Measurements from ENCODE around the gene KMT2D.
A peak's percentile ranks its signal among the peaks of the same experiment; 100 is the strongest.
"Not testable (repeated sequence)": the region's sequence is repeated elsewhere in the genome, so short reads cannot be mapped to it uniquely, and the experiment has no call there.

KMT2D gene

DNA sequence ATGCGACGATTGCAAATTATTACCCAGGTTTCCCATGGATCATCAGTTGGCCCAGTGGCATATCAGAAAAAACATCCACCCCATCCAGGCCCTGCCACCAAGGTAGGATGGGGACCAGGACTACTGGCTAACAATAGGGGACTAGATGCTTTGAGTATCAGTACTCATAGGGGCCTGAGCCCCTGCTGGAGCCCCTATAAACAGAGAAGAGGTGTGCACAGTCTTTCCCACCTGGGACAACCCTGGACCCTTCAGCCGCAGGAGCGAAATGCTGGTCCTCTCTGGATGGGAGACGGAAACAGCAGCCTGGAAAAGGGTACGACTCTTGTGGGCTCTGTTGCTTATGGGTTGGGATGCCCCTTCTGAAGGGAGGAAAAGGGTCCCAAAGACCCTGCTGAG, 28.3 kb upstream of the KMT2D start:
- no peak for DNase-seq

DNA sequence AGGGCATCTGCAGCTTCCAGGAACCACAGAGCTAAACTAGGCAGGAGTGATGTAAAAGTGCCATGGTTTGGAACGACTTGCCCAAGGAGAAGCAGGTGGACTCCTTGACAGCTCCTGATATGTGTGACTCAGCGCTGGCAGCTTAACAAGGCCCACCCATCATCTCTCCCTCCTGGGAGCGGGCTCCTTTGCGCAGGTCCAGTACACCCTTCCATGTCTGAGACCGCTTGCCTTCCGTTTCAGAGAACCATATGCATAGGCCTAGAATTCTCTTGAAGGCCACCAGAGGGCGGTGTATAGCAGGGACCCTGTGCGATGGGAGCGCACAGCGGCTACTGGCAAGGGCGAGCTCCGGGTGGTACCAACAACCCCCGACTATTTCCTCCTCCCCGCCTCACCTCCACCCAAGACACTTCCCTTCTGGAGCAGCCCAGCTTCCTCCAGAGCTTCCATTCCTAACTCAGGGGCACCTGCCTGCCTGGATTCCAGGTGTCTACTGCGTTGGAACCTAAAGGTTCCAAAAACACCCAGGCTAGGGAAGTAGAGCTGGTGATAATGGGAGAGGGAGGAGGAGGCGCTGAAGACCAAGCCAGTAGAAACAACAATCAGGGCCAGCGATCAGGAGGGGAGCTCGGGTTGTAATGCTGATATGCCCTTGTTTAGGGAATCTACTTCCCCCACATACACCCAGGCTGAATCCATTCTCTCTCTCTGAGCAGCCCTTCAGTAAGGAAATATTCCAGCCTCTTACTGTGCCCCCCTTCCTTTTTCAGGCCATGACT, 27.7 kb upstream of the KMT2D start:
- DNase-seq, result peak; percentile 87

GRCh38 chr12:49086116-49086515, 25.5 kb upstream of the KMT2D start:
- DNase-seq, result no peak

GRCh38 chr12:49084438-49084837, 23.8 kb upstream of the KMT2D start:
- no peak for DNase-seq

DNA sequence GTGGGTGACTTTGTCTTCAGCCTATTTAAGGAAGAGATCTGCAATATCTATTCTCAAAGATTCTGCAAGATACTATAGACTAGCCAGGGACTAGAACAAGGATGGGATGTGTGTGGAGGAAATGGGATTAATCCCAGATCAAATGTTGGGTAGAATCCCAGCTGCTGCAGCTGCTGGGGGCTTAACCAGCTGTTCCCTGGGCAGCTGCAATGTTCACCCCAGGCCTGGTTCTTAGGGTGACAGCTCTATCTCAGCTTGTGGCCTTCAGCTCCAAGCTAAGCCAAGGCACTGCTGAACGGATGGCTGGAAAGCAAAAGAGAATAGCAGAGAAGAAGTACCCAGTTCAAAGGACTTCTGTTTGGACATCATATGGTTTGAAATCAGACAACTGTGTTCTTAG, 19.2 kb upstream of the KMT2D start:
- DNase-seq, result no peak

DNA sequence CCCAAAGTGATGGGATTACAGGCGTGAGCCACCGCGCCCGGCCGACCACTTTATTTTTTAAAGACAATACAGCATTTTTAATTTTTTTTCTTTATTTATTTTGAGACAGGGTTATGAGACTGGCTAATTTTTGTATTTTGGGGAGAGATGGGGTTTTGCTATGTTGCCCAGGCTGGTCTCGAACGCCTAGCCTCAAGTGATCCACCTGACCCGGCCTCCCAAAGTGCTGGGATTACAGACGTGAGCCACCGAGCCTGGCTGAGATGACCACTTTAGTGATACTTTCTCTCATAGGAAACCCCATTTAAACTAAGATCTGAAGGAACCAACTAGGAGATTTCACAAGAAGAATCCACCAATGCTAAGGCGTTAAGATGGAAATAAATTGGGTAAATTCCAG, 10.4 kb upstream of the KMT2D start:
- DNase-seq, result no peak

DNA sequence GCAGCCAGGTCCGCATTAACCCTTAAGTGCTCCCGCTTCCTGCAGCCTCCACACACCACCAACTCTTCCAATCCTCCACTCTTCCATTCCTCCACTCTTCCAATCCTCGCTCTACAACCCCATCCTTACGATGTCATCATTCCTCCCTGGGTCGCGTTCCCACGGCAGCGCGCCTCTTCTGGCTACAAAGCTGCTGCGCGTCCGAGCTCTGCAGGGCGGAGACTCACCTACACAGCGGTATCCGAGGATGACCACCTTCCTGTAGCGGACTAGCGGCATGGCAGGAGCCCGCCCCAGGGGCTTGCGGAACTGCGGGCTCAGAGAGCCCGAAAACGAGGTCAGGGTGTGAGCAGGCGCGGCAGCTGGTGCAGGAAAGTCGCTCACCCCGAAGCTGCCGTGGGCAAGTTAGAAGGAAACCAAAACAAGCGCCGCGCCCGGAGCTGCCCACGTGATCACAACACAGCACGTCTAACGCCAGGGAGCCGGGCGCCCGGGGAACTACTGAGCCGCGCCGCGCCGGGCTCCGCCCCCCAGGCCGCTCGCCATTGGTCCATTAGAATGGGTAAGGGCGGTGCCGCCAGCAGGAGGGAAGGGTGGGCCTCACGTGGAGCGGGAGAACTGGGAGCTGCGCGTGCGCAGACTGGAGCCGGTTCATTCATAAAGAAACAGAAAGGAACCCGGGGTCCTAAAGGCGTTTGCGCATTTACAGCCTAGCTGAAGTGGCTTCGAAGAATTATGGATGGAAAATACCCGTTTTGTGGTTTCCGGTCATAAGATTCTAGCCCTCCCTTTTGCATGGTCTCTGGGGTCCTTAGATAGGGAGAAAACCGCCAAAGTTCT, 9.1 kb upstream of the KMT2D start, which contains the start of gene RHEBL1:
Gene RHEBL1 (minus strand): TSS at position 473 of the 840 bp plus-strand sequence. CDS start 194 bp downstream, at position 279.
- peak; percentile 100 for DNase-seq

GRCh38 chr12:49068879-49069506, 8.4 kb upstream of the KMT2D start:
- DNase-seq, result no peak

DNA sequence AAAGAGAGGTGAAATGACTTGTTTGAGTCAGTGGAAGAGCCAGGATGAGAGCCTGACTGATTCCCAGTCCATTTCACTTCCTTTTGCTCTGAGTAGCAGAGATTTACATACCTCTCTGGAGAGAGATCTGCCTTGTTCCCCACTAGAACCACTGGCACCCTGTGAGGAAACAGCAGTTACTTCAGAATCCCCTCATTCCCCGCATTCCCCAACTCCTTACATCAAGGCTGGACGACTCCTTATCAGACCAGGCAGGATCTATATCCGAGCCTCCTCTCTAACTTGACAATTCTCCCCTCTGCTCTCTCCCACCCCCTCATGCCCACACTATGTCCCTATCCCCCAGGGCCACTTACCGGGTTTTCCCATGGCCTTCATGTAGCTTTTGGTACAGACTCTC, 5.5 kb upstream of the KMT2D start:
- no peak for DNase-seq

DNA sequence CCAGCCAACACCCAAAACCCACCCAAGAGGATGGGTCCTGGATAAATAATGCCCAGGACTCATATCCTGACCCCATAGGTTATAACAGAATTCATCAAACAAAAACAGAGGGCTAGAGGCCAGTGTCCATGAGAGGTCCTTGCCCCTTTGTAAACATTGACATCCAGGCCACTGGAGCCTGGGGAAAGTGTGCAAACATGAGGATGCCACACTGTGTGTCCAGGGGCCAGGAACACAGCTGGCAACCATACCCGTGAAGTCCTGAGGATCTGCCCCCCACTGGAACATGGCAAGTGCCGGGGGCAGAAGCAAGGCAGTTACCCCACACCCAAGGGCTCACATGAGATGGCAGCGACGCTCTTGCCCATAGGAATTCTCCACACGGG, 4.2 kb upstream of the KMT2D start:
- no peak for DNase-seq

GRCh38 chr12:49061916-49062315, 1.3 kb upstream of the KMT2D start:
- DNase-seq, result not testable (repeated sequence)

DNA sequence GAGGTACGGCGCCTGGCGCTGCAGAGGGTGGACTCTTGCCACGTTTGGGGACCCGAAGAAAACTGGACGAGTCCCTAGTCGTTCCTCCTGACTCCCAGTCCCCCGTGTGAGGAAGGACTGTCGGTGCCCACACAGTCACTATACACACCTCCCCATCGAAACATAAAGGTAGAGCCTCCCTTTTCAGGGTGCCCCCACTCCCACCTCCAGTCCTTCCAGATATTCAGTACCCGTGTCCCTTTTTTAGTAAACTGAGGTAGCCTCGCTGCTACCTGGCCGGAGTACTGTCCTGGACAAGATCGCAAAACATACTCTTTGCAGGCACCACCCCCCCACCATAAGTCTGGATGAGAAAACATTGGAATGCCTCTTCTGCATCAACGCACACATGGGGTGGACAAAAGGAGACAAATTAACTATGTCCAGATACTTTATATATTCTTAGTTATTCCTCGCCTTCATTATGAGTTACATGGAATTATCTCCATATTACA, 610 bp upstream of the KMT2D start:
- no peak for DNase-seq

DNA sequence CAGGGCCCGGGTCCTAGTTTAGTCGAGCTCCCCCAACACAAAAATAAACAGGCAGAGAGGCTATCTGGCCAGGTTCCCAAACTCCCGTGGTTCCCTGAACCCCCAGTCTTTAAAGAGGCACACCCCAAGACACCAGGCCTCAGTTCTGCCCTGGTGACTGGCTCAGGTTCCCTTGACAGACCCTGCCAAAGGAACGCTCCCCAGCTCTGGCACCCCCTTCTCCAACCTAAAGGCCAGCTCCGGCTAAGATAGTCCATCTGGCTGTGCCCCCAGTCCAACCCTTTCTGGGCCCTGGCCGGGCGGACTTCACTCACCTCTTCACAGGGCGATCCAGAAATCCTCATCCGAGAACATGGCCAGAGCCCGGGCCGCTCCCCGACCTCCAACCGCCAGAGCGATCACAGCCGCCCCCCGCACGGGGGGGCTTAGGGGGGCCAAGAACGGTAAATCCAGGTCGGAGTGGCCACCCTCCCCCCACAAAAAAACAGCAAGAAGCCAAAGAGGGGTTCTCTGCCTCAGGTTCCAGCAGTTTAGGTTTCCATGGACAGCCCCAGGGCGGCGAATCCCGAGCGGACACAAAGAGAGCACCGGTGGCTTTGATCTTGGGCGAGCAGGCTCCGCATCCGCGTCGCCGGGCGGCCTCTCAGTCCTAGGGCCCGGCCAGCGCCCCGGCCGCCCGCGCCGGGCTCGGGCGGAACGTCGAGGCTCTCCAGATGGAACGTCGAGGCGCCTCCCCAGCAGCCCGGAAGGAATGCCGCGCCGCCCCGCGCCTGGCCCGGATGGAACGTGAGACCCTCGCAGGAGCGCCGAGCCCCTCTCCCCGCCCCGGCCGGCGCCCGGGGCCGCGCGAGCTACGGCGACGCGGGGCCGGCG, 1.1 kb downstream of the KMT2D start:
- DNase-seq, result no peak

DNA sequence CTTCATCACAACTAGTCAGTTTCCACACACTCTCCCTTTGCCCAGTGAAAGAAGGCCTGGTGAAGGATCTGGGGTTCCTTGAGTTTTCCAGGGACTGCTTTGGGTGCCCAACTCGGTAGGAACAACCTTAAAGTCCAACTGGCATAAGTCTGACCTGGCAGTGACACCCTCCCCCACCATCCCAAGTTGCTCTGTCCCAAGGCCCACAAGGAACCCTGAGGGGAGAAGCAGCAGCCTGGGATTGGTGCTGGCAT, 1.6 kb downstream of the KMT2D start:
- DNase-seq, result no peak

DNA sequence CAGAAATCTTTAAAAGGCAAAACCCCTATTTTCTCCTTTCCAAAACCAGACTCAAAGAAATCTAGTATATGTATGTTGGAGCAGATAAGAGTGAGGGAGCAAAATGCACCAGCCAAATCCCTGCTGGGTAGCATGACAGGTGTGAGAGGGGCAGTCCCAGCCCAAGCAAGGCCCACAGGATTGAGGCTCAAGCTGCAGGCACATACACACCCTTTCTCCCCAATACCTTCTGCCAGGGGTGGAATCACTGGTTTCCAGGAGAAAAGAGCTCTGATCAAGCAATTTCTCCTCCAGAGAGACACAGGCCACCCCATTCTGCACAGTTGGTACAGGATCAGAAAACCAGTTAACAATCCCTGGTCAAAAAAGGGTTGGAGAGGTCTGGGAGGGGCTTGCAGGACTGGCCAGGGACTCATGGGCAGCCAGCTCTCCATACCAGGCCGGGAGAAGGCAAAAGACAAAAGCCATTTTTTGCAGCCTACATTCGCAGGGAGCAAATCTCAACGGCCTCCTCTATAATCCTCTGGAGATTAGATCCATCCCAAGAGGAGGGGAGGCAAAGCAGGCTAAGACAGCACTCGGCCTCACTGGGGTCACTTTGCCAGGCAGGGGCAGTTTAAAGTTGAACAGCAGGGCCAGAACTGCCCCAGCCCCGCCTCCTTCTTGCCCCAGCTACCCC, 2.1 kb downstream of the KMT2D start:
- no peak for DNase-seq

DNA sequence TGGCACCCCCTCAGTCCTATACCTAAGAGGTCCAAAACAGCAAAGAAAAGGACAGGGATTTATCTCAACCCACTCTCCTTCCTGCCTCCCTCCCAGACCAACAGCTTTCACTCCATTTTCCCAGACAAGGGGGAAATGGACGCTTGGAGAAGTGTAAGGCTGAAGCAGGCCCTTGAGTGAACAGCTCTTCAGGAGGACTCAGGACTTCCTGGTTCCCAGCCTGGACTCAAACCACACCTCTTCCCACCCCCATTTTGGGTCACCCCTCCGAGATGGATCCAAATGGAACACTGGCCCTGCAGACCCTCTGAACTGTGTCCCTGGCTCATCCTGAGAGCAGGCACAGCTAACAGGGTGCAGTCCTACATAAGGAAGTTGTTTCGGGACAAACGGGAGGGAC, 2.7 kb downstream of the KMT2D start:
- DNase-seq, result no peak

- DNase-seq, result peak; percentile 83
Observed at GRCh38 chr12:49055978-49056754, 4.4 kb downstream of the KMT2D start.

DNA sequence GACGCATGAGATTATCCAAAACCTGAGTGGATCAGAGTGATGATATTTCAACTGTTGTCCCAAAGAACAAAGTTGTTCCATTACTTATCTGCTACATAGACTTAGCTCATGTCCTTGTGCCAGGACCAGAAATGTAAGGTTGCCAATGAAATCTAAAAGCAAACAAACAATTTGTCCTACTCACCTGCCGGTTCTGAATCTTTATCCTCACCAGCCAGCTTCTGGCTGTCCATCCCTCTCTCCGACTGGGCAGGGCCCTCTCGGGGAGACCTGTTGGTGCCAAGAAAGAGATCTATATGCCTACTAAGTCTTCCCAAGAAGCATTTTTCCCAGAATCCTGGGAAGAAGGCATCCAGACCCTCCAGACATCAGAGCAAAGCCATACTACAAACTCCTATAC, 5.5 kb downstream of the KMT2D start:
- DNase-seq, result no peak

DNA sequence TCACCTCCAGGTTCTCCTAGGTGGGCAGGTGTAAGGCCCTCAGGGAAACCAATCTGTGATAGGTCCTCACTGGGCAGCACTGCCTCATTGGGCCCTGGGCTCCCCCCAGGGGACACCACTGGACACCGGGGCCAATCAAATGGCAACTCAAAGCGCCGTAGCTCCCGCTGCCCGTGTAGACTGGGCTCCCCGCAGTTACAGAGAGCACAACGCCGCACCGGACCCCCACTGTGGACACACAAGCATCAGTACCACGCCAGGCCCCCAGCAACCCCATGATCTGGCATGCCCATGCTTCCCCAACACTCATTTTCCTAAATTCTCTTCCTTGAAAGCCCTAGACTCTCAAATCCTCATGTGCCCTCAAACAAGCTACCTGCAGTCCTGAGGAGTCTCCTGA, 6.1 kb downstream of the KMT2D start:
- no peak for DNase-seq

DNA sequence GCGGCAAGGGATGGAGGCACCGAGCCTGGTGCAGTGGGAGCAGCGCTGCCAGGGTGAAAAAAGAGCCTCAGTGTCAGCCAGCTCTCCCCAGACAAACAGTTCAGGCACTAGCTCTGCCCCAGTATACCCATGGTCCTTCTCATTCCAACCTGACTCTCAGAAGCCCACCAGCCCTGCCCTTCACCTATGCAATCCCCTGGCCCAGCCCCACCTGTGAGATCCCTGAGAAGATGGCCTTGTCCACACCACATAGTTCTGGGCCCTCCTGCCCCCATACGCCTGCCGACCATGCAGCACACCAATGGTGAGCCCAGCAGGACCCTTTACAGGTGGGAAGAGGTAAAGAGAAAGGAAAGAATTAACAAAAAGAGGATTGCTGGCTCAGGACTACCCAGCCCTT, 6.5 kb downstream of the KMT2D start:
- DNase-seq, result no peak

GRCh38 chr12:49052451-49053208, 8.0 kb downstream of the KMT2D start:
- DNase-seq, result no peak

Data from activated CD4-positive, alpha-beta T cell treated with anti-CD3 and anti-CD28 coated beads, Interleukin-2, amount 50 U/mL, for 16 hours (primary cell).